Measurements from ENCODE around the gene ADIPOQ.
"Not testable (repeated sequence)": the region's sequence is repeated elsewhere in the genome, so short reads cannot be mapped to it uniquely, and the experiment has no call there.

ADIPOQ gene

GRCh38 chr3:186896006-186896405, 53.5 kb downstream of the ADIPOQ start:
- no peak for FAIRE-seq
- DNase-seq (ENCODE audit: insufficient read length, low spot score), result no peak

DNA sequence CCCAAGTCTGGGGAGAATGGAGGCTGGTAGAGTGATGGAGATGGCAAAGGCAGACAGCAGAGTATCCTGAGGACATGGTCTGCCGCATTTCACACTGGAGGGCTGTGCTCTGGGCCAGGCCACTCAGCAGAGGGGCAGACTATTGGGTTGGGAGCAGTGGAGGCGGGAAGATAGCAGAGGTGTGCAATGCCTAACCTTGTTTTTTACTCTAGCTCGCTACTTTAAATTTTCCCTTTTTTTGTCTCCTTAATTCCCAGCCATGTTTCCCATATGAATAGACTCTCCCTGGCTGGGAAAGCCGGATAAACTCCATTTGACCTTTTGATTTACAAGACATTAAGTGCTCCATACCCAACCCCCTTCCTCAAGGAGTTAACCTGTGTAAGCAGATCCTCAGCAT, 54.4 kb downstream of the ADIPOQ start:
- DNase-seq (ENCODE audit: insufficient read length, low spot score) (no peak), FAIRE-seq (no peak)

- FAIRE-seq (no peak), DNase-seq (ENCODE audit: insufficient read length, low spot score) (no peak)
Measured at GRCh38 chr3:186901135-186901734, 58.7 kb downstream of the ADIPOQ start.

GRCh38 chr3:186902154-186902553, 59.6 kb downstream of the ADIPOQ start:
- DNase-seq (ENCODE audit: insufficient read length, low spot score) (no peak), FAIRE-seq (no peak)

- DNase-seq (ENCODE audit: insufficient read length, low spot score) (no peak), FAIRE-seq (no peak)
Measured at GRCh38 chr3:186902713-186903112, 60.2 kb downstream of the ADIPOQ start.

DNA sequence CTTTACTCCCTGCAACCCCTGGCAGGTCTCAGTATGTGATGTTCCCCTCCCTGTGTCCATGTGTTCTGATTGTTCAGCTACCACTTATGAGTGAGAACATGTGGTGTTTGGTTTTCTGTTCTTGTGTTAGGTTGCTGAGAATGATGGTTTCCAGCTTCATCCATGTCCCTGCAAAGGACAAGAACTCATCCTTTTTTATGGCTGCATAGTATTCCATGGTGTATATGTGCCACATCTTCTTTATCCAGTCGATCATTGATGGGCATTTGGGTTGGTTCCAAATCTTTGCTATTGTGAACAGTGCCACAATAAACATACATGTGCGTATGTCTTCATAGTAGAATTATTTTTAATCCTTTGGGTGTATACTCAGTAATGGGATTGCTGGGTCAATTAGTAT, 61.2 kb downstream of the ADIPOQ start:
- not testable (repeated sequence) for DNase-seq (ENCODE audit: insufficient read length, low spot score); FAIRE-seq

GRCh38 chr3:186907075-186907474, 64.6 kb downstream of the ADIPOQ start:
- not testable (repeated sequence) for FAIRE-seq; DNase-seq (ENCODE audit: insufficient read length, low spot score)

Measured in GM19239 (cell line).